CD4-positive, alpha-beta T cell (primary cell): ENCODE results near the gene FCER2. TPM values are rescaled to one million over a fixed set of nuclear protein-coding genes. Genes with fewer than 3 reads are reported as not detected.
A peak's percentile ranks its signal among the peaks of the same experiment; 100 is the strongest.

Source experiments
- ATAC-seq: fragments of 200-7000 bp; cut with Tn5 transposase; one replicate; pipeline ENCODE4 v1.10.0; 2022; ENCODE audit warnings: mild to moderate bottlenecking; ENCODE audit not compliant: poor library complexity
- CTCF ChIA-PET: fragments of 350-600 bp; sonication (Branson Sonifier 250); formaldehyde crosslinking; loops from one replicate; lab custom pipeline; 2021; ENCODE audit warnings: antibody characterized with exemption, inconsistent platforms; lab: Charles Lee
- POLR2A ChIA-PET: fragments of 350-600 bp; sonication (Branson Sonifier 250); formaldehyde crosslinking; loops from one replicate; lab custom pipeline; 2021; ENCODE audit warnings: antibody characterized with exemption, inconsistent platforms; lab: Charles Lee
- DNase-seq, 14 experiments: peaks; one replicate each; pipeline ENCODE4 v3.0.0-alpha.2; 2013 to 2020; ENCODE audit warnings: mixed read lengths in 2 of 14
- H3K27ac ChIP-seq, 2 donors: one replicate each; pipeline versions ENCODE4 v1.5.1 to v1.7.0; 2013; ENCODE audit warnings: low read length in 2 of 2, low read depth in 1 of 2, mild to moderate bottlenecking in 1 of 2
- H3K27me3 ChIP-seq, 2 experiments: 1 replicate in 1 of 2; 2 replicates in 1 of 2; pipeline versions ENCODE4 v1.6.1 to v1.7.0; 2013; ENCODE audit warnings: low read length in 2 of 2, control low read depth in 1 of 2, mild to moderate bottlenecking in 1 of 2, moderate library complexity in 1 of 2; ENCODE audit not compliant: insufficient read depth in 2 of 2, control insufficient read depth in 1 of 2
- H3K36me3 ChIP-seq: one replicate; pipeline ENCODE4 v1.6.1; 2013; ENCODE audit warnings: low read length, control low read depth; ENCODE audit not compliant: insufficient read depth
- H3K4me1 ChIP-seq: one replicate; pipeline ENCODE4 v1.6.1; 2013; ENCODE audit warnings: low read length, control low read depth; ENCODE audit not compliant: insufficient read depth
- H3K4me3 ChIP-seq: one replicate; pipeline ENCODE4 v1.5.1; 2013; ENCODE audit warnings: mild to moderate bottlenecking, low read length, moderate library complexity
- H3K9me3 ChIP-seq, 2 experiments: 1 replicate in 1 of 2; 2 replicates in 1 of 2; pipeline versions ENCODE4 v1.6.1 to v1.7.0; 2013; ENCODE audit warnings: low read length in 2 of 2, mild to moderate bottlenecking in 2 of 2, control low read depth in 1 of 2, moderate library complexity in 1 of 2; ENCODE audit not compliant: control insufficient read depth in 1 of 2, insufficient read depth in 1 of 2
- H3K27ac Mint-ChIP-seq: one replicate; pipeline ENCODE4 v1.8.0; 2020; ENCODE audit warnings: mixed read lengths
- H3K27me3 Mint-ChIP-seq: one replicate; pipeline ENCODE4 v1.8.0; 2021; ENCODE audit warnings: mixed read lengths
- H3K36me3 Mint-ChIP-seq: one replicate; pipeline ENCODE4 v1.8.0; 2021; ENCODE audit warnings: low read depth, mixed read lengths
- H3K4me1 Mint-ChIP-seq: one replicate; pipeline ENCODE4 v1.8.0; 2021; ENCODE audit warnings: low read depth, mixed read lengths
- H3K4me3 Mint-ChIP-seq: one replicate; pipeline ENCODE4 v1.8.0; 2020; ENCODE audit warnings: mild to moderate bottlenecking, mixed read lengths
- H3K9me3 Mint-ChIP-seq: one replicate; pipeline ENCODE4 v1.8.0; 2020; ENCODE audit warnings: mixed read lengths
- CTCF ChIP-seq: fragments of 200-600 bp; IDR thresholded peaks from one replicate; pipeline ENCODE4 v1.8.0; 2022; ENCODE audit warnings: antibody characterized with exemption, mild to moderate bottlenecking
- intact Hi-C, 2 experiments: fragments of 100-400 bp; cut with DNase I in 1 of 2; cut with micrococcal nuclease in 1 of 2; formaldehyde crosslinking; loops; one replicate each; pipeline versions ENCODE4 v1.15.1 to v1.9.0; 2023 to 2025; cut with DNase I, micrococcal nuclease
- total RNA-seq, 174 experiments: library from RNA in 2 of 174; stranded (reverse) in 2 of 174; gene quantifications; one replicate each; pipeline ENCODE4 v1.2.3 and lab custom pipeline; 2021 to 2026

The FCER2 gene
- total RNA-seq, 2 experiments from 2014 or later: not detected

- H3K36me3 Mint-ChIP-seq: no peaks in the 10 kb centered on the region
Observed at GRCh38 chr19:7706955-7707456, 5.1 kb upstream of the FCER2 start.

GRCh38 chr19:7706188-7706954, 4.4 kb upstream of the FCER2 start:
- ATAC-seq: no peak
- intact Hi-C loops: no loop called here
- Histone ChIP-seq H3K9me3 (no peaks in the 10 kb centered on the region), H3K4me3 (peak overlapping the region; percentile 28), H3K4me1 (peaks cover 58% of the 10 kb centered on the region), H3K27ac (peak overlapping the region; percentile 80 to 83), H3K36me3 (no peaks in the 10 kb centered on the region), H3K27me3 (no peaks in the 10 kb centered on the region)
- TF ChIP-seq CTCF: no peak
- Mint-ChIP-seq H3K27me3 (no peaks in the 10 kb centered on the region), H3K9me3 (no peaks in the 10 kb centered on the region), H3K4me1 (peaks cover 45% of the 10 kb centered on the region), H3K36me3 (no peaks in the 10 kb centered on the region), H3K4me3 (peak overlapping the region; percentile 78), H3K27ac (peak overlapping the region; percentile 97)
- peak in 1 of 14 experiments; percentile 29 for DNase-seq
- CTCF ChIA-PET: interaction anchor here (0.7 to 1.3 kb wide), 2 partner anchors 26 to 93 kb away, joined by 3 to 7 read pairs; partner anchors contain the start of gene TRAPPC5
- POLR2A ChIA-PET: interaction anchor here (0.8 to 3.1 kb wide), 6 partner anchors 13 to 94 kb away, joined by 3 to 29 read pairs (median 4); partner anchors contain the start of genes PET100, TRAPPC5 and XAB2

More at GRCh38 chr19:7706955-7707456, 5.1 kb upstream of the FCER2 start:
- no peaks in the 10 kb centered on the region for H3K27me3 ChIP-seq
- ATAC-seq (no peak), DNase-seq (no peak)
- Mint-ChIP-seq H3K27me3 (no peaks in the 10 kb centered on the region), H3K27ac (peak overlapping the region; percentile 97), H3K4me1 (peaks cover 41% of the 10 kb centered on the region), H3K9me3 (no peaks in the 10 kb centered on the region), H3K4me3 (peak overlapping the region; percentile 78)
- peaks cover 58% of the 10 kb centered on the region for H3K4me1 ChIP-seq
- no peaks in the 10 kb centered on the region for H3K9me3 ChIP-seq
- CTCF ChIA-PET: no interaction called here
- TF ChIP-seq CTCF: no peak
- H3K4me3 ChIP-seq: no peak overlapping the region
- intact Hi-C loops: no loop called here
- H3K27ac ChIP-seq: peak overlapping the region; percentile 80 to 83
- POLR2A ChIA-PET: interaction anchor here (1.7 to 3.1 kb wide), 2 partner anchors 21 to 26 kb away, joined by 3 to 29 read pairs; partner anchors contain the start of gene TRAPPC5
- H3K36me3 ChIP-seq: no peaks in the 10 kb centered on the region

DNA sequence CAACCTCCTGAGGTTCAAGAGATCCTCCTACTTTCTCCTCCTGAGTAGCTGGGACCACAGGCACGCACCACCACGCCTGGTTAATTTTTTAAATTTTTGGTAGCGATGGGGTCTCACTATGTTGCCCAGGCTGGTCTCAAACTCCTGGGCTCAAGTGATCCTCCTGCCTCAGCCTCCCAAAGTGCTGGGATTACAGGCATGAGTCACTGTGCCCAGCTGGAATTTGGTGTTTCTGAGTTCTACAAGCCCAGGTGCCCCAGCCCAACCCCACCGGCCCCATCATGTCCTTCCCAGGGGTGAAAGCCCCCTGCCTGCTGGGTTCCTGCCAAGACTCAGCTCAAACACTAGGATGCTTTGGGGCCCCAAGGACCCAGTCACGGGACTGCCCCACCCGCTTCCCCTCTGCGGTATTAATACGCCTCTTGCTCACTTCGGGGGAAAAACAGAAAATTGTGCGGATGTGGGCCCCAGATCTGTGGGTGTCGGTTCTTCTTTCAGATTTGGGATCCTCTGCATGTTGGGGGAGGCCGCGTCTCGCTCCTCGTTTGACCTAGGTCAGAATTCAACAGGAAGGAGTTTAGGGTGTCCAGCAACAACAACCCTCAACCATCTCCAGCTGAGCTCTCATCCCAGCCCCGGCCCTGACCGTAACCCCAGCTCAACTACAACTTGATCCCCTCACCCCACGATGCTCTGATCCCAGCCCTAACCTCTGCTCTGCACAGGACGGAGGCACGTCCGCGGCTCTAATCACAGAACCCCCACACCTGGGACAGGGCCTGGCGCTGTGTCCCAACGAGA, 3.7 kb upstream of the FCER2 start:
- Histone ChIP-seq H3K36me3 (no peaks in the 10 kb centered on the region), H3K4me1 (peaks cover 57% of the 10 kb centered on the region), H3K27ac (peak overlapping the region; percentile 80 to 83), H3K4me3 (peak overlapping the region; percentile 28), H3K27me3 (no peaks in the 10 kb centered on the region), H3K9me3 (no peaks in the 10 kb centered on the region)
- no peak for TF ChIP-seq CTCF
- Mint-ChIP-seq H3K4me1 (peaks cover 45% of the 10 kb centered on the region), H3K27me3 (no peaks in the 10 kb centered on the region), H3K9me3 (no peaks in the 10 kb centered on the region), H3K36me3 (no peaks in the 10 kb centered on the region), H3K4me3 (peak overlapping the region; percentile 78), H3K27ac (peak overlapping the region; percentile 97)
- intact Hi-C loops: loop anchor here in 1 of 2 experiments (2.0 kb wide), 1 partner anchor 13 kb away; no protein-coding TSS in a partner anchor
- peak; percentile 56 to 92 (median 72) for DNase-seq
- ChIA-PET CTCF (interaction anchor here (1.3 kb wide), 1 partner anchor 25 kb away, joined by 7 read pairs; the partner anchor contains the start of gene TRAPPC5), POLR2A (interaction anchor here (0.5 to 3.1 kb wide), 9 partner anchors 9 to 808 kb away, joined by 3 to 29 read pairs (median 4); partner anchors contain the start of genes PET100, TRAPPC5, XAB2 and ZNF414)
- ATAC-seq: peak; percentile 95
